Urinary bladder (tissue), 4 donors: Measurements from ENCODE around the gene CBFA2T3. TPM values are rescaled to one million over a fixed set of nuclear protein-coding genes. Genes with fewer than 3 reads are reported as not detected.

ENCODE experiments used
- DNase-seq: peaks from one replicate; pipeline ENCODE4 v3.0.0-alpha.2; 2015; ENCODE audit errors: extremely low spot score
- H3K27ac ChIP-seq: one replicate; pipeline ENCODE4 v1.5.1; 2013; ENCODE audit warnings: low read depth, mild to moderate bottlenecking, moderate library complexity
- H3K36me3 ChIP-seq: one replicate; pipeline ENCODE4 v1.6.1; 2013; ENCODE audit warnings: mild to moderate bottlenecking, moderate library complexity; ENCODE audit not compliant: insufficient read depth
- H3K4me1 ChIP-seq: one replicate; pipeline ENCODE4 v1.6.1; 2013; ENCODE audit warnings: mild to moderate bottlenecking, moderate library complexity; ENCODE audit not compliant: insufficient read depth
- H3K4me3 ChIP-seq: one replicate; pipeline ENCODE4 v1.5.1; 2013; ENCODE audit warnings: low read depth, low read length
- WGBS: extraction: QIAGEN DNeasy Blood & Tissue Kit; methylation state at CpG from one replicate; pipeline ENCODE4 v1.1.7; 2013; 5-methylcytosine and 5-hydroxymethylcytosine counted together
- polyA plus RNA-seq: library from polyadenylated mRNA; stranded (reverse); fragments of 200-250 nt; gene quantifications from one replicate; pipeline ENCODE4 v1.2.3, GENCODE V29; 2013
- total RNA-seq: library from RNA; depleted of rRNA; stranded (reverse); fragments of >200 nt; gene quantifications from one replicate; pipeline ENCODE4 v1.2.3, GENCODE V29; 2014
- donor health status: healthy with polysubstance abuse.
- donor health status: healthy.

CBFA2T3 gene
- total and polyA plus RNA-seq, 2 donors, result 1.5 to 6.2 TPM

DNA sequence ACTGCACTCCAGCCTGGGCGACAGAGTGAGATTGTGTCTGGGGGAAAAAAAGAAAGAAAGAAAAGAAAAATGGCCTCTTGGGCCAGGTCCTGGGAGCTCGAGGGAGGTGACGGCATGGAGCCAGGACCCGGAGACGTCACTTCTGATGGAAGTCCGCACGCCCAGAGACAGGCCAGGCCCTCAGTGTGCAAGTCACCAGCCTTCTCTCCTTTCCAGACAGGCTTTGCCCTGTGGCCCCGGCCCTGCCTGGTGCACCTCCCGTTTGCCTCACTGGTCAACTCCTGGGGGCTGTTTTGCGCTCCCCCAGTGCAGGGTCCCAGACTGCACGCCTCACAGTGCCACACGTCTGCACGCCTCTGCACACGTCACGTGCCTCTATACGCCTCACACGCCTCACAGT lies 44.1 kb downstream of the CBFA2T3 start:
- 94% methylated on average over 17 of the region's 17 CpGs for WGBS
- Histone ChIP-seq H3K27ac (no peak overlapping the region), H3K4me3 (no peak overlapping the region), H3K36me3 (no peaks in the 10 kb centered on the region), H3K4me1 (no peaks in the 10 kb centered on the region)
- no peak for DNase-seq

DNA sequence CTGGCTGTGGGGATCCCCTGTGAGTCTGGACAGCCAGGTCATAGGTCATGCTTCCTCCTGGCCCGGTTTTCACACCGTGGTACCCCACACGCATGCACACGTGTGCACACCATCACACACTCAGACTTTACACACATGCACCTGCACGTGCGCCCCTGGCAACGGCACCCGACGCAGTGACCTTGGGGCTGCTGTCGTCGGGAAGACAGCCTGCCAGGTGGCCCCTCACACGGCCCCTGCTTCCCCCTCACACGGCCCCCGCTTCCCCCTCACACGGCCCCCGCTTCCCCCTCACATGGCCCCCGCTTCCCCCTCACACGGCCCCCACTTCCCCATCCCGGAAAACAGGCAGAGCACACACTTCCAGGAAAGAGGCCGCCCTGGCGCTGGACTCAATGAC lies 45.1 kb downstream of the CBFA2T3 start:
- no peaks in the 10 kb centered on the region for H3K36me3 ChIP-seq
- H3K27ac ChIP-seq, result no peak overlapping the region
- 86% methylated on average over 21 of the region's 21 CpGs for WGBS
- DNase-seq, result no peak
- H3K4me1 ChIP-seq, result no peaks in the 10 kb centered on the region
- no peak overlapping the region for H3K4me3 ChIP-seq

DNA sequence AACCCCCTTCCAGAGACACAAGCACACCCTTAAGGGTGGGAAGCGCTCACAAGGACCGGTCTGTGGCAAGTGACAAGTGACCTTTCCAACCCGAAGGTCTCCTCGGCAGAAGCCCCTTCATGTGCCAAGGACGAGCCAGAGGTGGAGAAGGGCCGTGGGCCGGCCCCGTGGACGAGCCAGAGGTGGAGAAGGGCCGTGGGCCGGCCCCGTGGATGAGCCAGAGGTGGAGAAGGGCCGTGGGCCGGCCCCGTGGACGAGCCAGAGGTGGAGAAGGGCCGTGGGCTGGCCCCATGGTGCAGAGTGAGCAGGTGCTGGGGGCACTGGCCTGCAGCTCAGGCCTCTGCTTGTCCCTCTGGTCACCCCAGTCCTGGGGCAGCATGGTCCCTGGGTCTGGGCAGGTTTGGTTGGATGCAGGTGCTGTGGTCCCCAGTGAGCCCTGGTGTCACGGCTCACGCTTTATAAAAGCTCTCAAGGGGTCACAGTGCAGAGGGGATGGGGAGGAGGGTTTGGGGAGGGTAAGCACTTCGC lies 45.6 kb downstream of the CBFA2T3 start:
- 94% methylated on average over 20 of the region's 20 CpGs for WGBS
- no peak for DNase-seq
- H3K27ac ChIP-seq, result no peak overlapping the region

DNA sequence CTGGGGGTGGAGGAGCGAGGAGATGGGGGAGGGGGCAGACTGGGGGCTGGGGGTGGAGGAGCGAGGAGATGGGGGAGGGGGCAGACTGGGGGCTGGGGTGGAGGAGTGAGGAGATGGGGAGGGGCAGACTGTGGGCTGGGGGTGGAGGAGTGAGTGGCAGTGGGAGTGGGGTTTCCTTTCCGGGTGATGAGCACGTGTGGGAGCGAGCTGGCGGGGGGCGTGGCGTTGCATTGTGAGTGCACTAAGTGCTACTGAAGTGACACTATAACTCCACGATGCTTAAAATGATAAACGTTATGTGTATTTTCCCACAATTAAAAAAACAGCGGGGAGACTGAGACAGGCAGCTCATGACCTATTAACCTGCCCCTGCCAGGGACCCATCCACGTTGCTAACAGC lies 46.3 kb downstream of the CBFA2T3 start:
- DNase-seq, result no peak
- Histone ChIP-seq H3K4me3 (no peak overlapping the region), H3K36me3 (no peaks in the 10 kb centered on the region), H3K27ac (no peak overlapping the region), H3K4me1 (no peaks in the 10 kb centered on the region)
- 82% methylated on average over 12 of the region's 12 CpGs for WGBS

More for the DNA sequence above, 45.6 kb downstream of the CBFA2T3 start:
- Histone ChIP-seq H3K4me1 (no peaks in the 10 kb centered on the region), H3K4me3 (no peak overlapping the region), H3K36me3 (no peaks in the 10 kb centered on the region)

DNA sequence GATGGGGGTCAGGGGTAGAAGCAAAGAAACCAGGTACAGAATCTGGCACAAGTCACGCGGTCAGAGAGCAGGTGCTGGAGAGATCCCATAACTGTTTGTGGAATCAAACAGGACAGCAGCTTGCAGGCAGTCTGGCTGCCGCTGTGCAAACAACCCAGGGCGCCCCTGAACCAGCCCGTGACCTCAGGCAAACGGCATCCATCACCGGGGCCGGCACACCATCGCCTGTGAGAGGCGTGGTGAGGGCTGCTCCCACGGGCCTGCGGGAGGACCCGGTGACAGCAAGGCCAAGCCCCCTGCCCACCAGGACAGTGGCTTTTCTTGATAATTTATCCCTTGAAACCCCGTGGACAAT lies 47.9 kb downstream of the CBFA2T3 start:
- no peaks in the 10 kb centered on the region for H3K36me3 ChIP-seq
- no peak for DNase-seq
- H3K4me1 ChIP-seq, result no peaks in the 10 kb centered on the region
- no peak overlapping the region for H3K4me3 ChIP-seq
- no peak overlapping the region for H3K27ac ChIP-seq
- WGBS, result 55% methylated on average over 14 of the region's 14 CpGs

DNA sequence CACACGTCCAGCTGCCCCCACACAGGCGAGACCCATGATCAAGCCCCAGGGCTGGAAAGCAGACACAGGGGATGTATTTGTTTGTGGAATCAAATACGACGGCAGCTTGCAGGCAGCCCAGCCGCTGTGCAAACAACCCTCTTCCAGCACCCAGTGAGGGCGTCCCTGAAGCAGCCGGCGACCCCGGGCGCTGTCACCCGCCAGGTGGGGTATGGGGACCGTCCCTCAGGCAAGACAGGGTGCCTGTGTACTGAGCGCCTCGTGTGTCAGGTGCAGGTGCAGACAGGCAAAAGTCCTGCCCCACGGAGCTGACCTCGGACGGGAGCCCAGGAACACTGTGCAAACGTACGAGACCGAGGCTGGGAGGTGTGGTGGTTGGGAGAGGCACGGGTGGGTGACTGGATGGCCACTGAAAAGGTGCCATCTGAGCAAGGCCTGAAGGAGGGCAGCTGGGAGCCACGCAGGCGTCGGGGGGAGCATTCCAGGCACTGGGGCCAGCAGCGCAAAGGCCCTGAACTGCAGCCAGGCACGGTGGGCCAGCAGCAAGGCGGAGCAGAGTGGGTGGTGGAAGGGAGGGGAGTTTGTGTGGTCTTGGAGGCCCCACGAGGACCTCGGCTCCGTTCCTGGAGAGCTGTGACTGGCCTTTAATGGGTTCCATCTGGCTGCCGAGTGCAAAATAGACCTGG lies 48.5 kb downstream of the CBFA2T3 start:
- Histone ChIP-seq H3K4me3 (no peak overlapping the region), H3K27ac (no peak overlapping the region), H3K4me1 (no peaks in the 10 kb centered on the region), H3K36me3 (no peaks in the 10 kb centered on the region)
- DNase-seq, result no peak
- WGBS, result 44% methylated on average over 31 of the region's 31 CpGs

GRCh38 chr16:88927661-88928060 lies 49.3 kb downstream of the CBFA2T3 start:
- Histone ChIP-seq H3K4me1 (no peaks in the 10 kb centered on the region), H3K4me3 (no peak overlapping the region), H3K27ac (no peak overlapping the region), H3K36me3 (no peaks in the 10 kb centered on the region)
- WGBS, result 83% methylated on average over 26 of the region's 26 CpGs
- DNase-seq, result no peak

DNA sequence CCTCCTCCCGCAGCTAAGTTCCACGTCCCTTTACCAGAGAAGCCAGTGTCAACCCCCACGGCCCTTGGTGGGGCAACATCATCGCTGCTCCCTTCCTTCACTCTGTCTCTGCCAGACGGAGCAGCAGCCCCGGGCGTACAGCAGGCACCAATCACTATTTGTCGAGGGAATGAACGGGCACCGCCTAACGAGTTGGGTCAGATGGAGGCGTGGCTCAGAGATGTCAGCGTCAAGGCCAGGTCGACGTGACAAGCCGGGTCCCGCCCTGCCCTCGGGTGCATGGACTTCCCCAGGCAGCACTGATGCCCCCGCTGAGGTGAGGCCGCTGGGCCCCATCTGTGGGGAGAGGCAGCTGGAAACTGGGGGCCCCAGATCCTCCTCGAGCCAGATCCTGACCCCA lies 50.0 kb downstream of the CBFA2T3 start:
- WGBS, result 77% methylated on average over 21 of the region's 21 CpGs
- Histone ChIP-seq H3K4me3 (no peak overlapping the region), H3K27ac (no peak overlapping the region), H3K4me1 (no peaks in the 10 kb centered on the region), H3K36me3 (no peaks in the 10 kb centered on the region)
- no peak for DNase-seq

DNA sequence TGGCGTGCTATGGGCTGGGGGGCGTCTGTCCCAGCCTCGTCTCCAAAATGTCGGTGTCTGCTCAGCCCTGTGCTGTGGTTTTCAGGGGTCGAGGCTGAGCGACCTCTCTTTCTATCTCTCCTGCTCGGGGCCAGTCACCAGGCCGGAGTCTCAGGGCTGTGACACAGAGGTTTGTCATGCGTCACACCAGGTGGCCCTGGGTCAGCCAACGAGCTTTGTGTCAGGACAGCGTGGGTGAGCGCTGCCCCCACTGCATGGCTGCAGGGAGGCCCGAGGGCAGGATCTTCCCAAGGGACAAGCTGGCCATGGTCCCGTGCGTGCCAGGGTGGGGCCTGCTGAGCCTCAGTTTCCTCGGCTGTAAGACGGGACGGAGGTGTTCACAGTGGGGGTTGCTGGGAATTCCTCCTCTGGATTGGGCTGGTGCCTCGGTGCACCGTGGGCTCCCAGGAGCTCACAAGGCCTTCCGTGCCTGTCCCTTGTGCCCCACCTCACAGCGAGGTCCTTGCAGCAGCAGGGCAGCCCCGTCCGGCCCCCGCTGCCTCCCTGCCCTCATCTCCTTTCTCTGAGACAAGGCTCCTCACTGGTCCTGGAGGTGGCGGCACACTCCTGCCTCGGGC lies 50.5 kb downstream of the CBFA2T3 start:
- Histone ChIP-seq H3K4me3 (no peak overlapping the region), H3K36me3 (no peaks in the 10 kb centered on the region), H3K27ac (no peak overlapping the region), H3K4me1 (no peaks in the 10 kb centered on the region)
- no peak for DNase-seq
- 91% methylated on average over 27 of the region's 27 CpGs for WGBS

- Histone ChIP-seq H3K36me3 (no peaks in the 10 kb centered on the region), H3K4me3 (no peak overlapping the region), H3K27ac (no peak overlapping the region), H3K4me1 (no peaks in the 10 kb centered on the region)
- no peak for DNase-seq
- WGBS, result 82% methylated on average over 16 of the region's 16 CpGs
These were observed 51.5 kb downstream of the CBFA2T3 start for GRCh38 chr16:88925540-88925887.

- no peak overlapping the region for H3K27ac ChIP-seq
- no peak overlapping the region for H3K4me3 ChIP-seq
- no peaks in the 10 kb centered on the region for H3K4me1 ChIP-seq
- H3K36me3 ChIP-seq, result no peaks in the 10 kb centered on the region
- WGBS, result 63% methylated on average over 30 of the region's 30 CpGs
- DNase-seq, result no peak
These were observed 52.0 kb downstream of the CBFA2T3 start for GRCh38 chr16:88924834-88925539.

- no peak for DNase-seq
- WGBS, result 83% methylated on average over 37 of the region's 37 CpGs
- no peak overlapping the region for H3K27ac ChIP-seq
- no peaks in the 10 kb centered on the region for H3K36me3 ChIP-seq
- H3K4me1 ChIP-seq, result no peaks in the 10 kb centered on the region
- no peak overlapping the region for H3K4me3 ChIP-seq
These were observed 52.8 kb downstream of the CBFA2T3 start for GRCh38 chr16:88923926-88924833.

GRCh38 chr16:88923450-88923849 lies 53.6 kb downstream of the CBFA2T3 start:
- H3K27ac ChIP-seq, result no peak overlapping the region
- H3K36me3 ChIP-seq, result no peaks in the 10 kb centered on the region
- no peaks in the 10 kb centered on the region for H3K4me1 ChIP-seq
- H3K4me3 ChIP-seq, result no peak overlapping the region
- 81% methylated on average over 17 of the region's 17 CpGs for WGBS
- DNase-seq, result no peak
